Measurements from ENCODE around the gene JMJD6.

GRCh38 chr17:76736349-76737081 lies 10.1 kb upstream of the JMJD6 start:
- TF ChIP-seq TAF1 (IDR thresholded peaks at IDR 0.05; ENCODE audit: borderline replicate concordance, low read depth, low read length) = peak; percentile 77
- no peak; the same call in 1 of the 2 replicates for TF ChIP-seq POLR2A (IDR thresholded peaks at IDR 0.05; ENCODE audit: low read depth, low read length)
